Fibroblast of the aortic adventitia (primary cell): ENCODE data around the gene ALK. TPM values are rescaled to one million over a fixed set of nuclear protein-coding genes. Genes with fewer than 3 reads are reported as not detected.

Experiments
- DNase-seq: peaks from one replicate; pipeline ENCODE4 v3.0.0-alpha.2; 2010; ENCODE audit warnings: low read depth
- H3K4me3 ChIP-seq: 2 replicates; pipeline ENCODE4 v1.5.1; 2011; ENCODE audit warnings: low read depth, mild to moderate bottlenecking, control low read depth, low read length, moderate library complexity
- CTCF ChIP-seq: IDR thresholded peaks from 2 replicates; pipeline ENCODE4 v1.5.1; 2011; ENCODE audit warnings: mild to moderate bottlenecking, low read length, control low read depth, inconsistent platforms; ENCODE audit not compliant: insufficient read depth
- total RNA-seq: library from RNA; depleted of rRNA; stranded (reverse); fragments of >200 nt; gene quantifications from 2 replicates; pipeline ENCODE4 v1.2.3, GENCODE V29; 2012; ENCODE audit warnings: low replicate concordance

The ALK gene
- total RNA-seq, 1 donor = 0.27 TPM

GRCh38 chr2:29202819-29203495 is 718.4 kb downstream of the ALK start:
- H3K4me3 ChIP-seq = no peak overlapping the region
- no peak for TF ChIP-seq CTCF
- DNase-seq = no peak

GRCh38 chr2:29201979-29202378 is 719.4 kb downstream of the ALK start:
- no peak for DNase-seq
- TF ChIP-seq CTCF = no peak
- H3K4me3 ChIP-seq = no peak overlapping the region

- DNase-seq = peak; percentile 62
- TF ChIP-seq CTCF = peak; percentile 75
- H3K4me3 ChIP-seq = no peak overlapping the region
These were observed 724.3 kb downstream of the ALK start for GRCh38 chr2:29196792-29197788.

GRCh38 chr2:29195796-29196195 is 725.6 kb downstream of the ALK start:
- no peak overlapping the region for H3K4me3 ChIP-seq
- no peak for DNase-seq
- TF ChIP-seq CTCF = no peak

GRCh38 chr2:29193681-29194080 is 727.7 kb downstream of the ALK start:
- TF ChIP-seq CTCF = no peak
- no peak for DNase-seq
- no peak overlapping the region for H3K4me3 ChIP-seq

- DNase-seq = no peak
- TF ChIP-seq CTCF = no peak
- no peak overlapping the region for H3K4me3 ChIP-seq
These were observed 728.3 kb downstream of the ALK start for GRCh38 chr2:29193111-29193510.
